H1 (cell line): ENCODE data around the gene NLRX1. TPM values are rescaled to one million over a fixed set of nuclear protein-coding genes. Genes with fewer than 3 reads are reported as not detected.

ENCODE experiments used
- CTCF ChIA-PET: fragments of 300-600 bp; sonication (Branson Sonifier 250); formaldehyde crosslinking; loops from one replicate; lab custom pipeline; 2021; ENCODE audit not compliant: partially characterized antibody; lab: Charles Lee
- POLR2A ChIA-PET: fragments of 300-600 bp; sonication (Branson Sonifier 250); formaldehyde crosslinking; loops from one replicate; lab custom pipeline; 2021; ENCODE audit warnings: inconsistent platforms; ENCODE audit not compliant: partially characterized antibody; lab: Charles Lee
- DNase-seq, 2 experiments: peaks; one replicate each; pipeline versions ENCODE4 v3.0.0 to v3.0.0-alpha.2; 2010 to 2022; ENCODE audit warnings: low spot score in 2 of 2, low read depth in 1 of 2, mixed read lengths in 1 of 2
- FAIRE-seq: peaks from 2 replicates; lab custom pipeline; 2011; peaks lifted over from hg19 to GRCh38; lab: Jason Lieb, UNC
- H2AFZ ChIP-seq: 2 replicates; pipeline ENCODE4 v1.8.1; 2012; ENCODE audit warnings: low read length, inconsistent platforms
- H2AK5ac ChIP-seq: 2 replicates; pipeline ENCODE4 v1.6.1; 2013; ENCODE audit warnings: low read depth, low read length
- H2BK120ac ChIP-seq: replicated peaks from 2 replicates; pipeline ENCODE3; 2013; ENCODE audit warnings: low read depth, low read length, inconsistent platforms
- H2BK12ac ChIP-seq: 2 replicates; pipeline ENCODE4 v1.6.1; 2013; ENCODE audit warnings: low read depth, low read length
- H2BK15ac ChIP-seq: 2 replicates; pipeline ENCODE4 v1.6.1; 2013; ENCODE audit warnings: low read length
- H2BK20ac ChIP-seq: 2 replicates; pipeline ENCODE4 v1.6.1; 2013; ENCODE audit warnings: low read length
- H2BK5ac ChIP-seq: 2 replicates; pipeline ENCODE4 v1.6.1; 2013; ENCODE audit warnings: low read depth, low read length
- H3K14ac ChIP-seq: 2 replicates; pipeline ENCODE4 v1.6.1; 2013; ENCODE audit warnings: inconsistent platforms; ENCODE audit not compliant: insufficient read length
- H3K18ac ChIP-seq: 2 replicates; pipeline ENCODE4 v1.6.1; 2013; ENCODE audit warnings: low read length; ENCODE audit errors: extremely low read depth
- H3K23ac ChIP-seq: 2 replicates; pipeline ENCODE4 v1.6.1; 2013; ENCODE audit warnings: inconsistent platforms; ENCODE audit not compliant: insufficient read length
- H3K23me2 ChIP-seq: 2 replicates; pipeline ENCODE4 v1.6.1; 2013; ENCODE audit warnings: low read depth, low read length
- H3K27ac ChIP-seq: 2 replicates; pipeline ENCODE4 v1.6.1; 2011; ENCODE audit warnings: low read depth, low read length, inconsistent platforms
- H3K27me3 ChIP-seq, 4 experiments: replicated peaks in 1 of 4; 1 replicate in 1 of 4; 2 replicates in 3 of 4; pipeline versions ENCODE4 v1.6.1 to v1.8.1; 2011 to 2013; ENCODE audit warnings: low read length in 3 of 4, mild to moderate bottlenecking in 3 of 4, inconsistent platforms in 2 of 4, mixed read lengths in 2 of 4, moderate library complexity in 1 of 4; ENCODE audit not compliant: control insufficient read depth in 3 of 4, insufficient read depth in 3 of 4; ENCODE audit errors: extremely low read depth in 1 of 4
- H3K36me3 ChIP-seq, 4 experiments: 2 replicates each; pipeline versions ENCODE4 v1.6.1 to v1.8.1; 2011 to 2013; ENCODE audit warnings: mild to moderate bottlenecking in 4 of 4, low read length in 3 of 4, moderate library complexity in 2 of 4, control low read depth in 1 of 4, inconsistent platforms in 1 of 4; ENCODE audit not compliant: insufficient read depth in 4 of 4, control insufficient read depth in 2 of 4
- H3K4ac ChIP-seq: replicated peaks from 2 replicates; pipeline ENCODE3; 2013; ENCODE audit warnings: low read length, low read depth, mixed read lengths, inconsistent platforms; ENCODE audit not compliant: insufficient read length
- H3K4me1 ChIP-seq, 4 experiments: replicated peaks in 1 of 4; 1 replicate in 1 of 4; 2 replicates in 3 of 4; pipeline versions ENCODE4 v1.6.1 to v1.8.1; 2011 to 2013; ENCODE audit warnings: low read length in 3 of 4, inconsistent platforms in 2 of 4, mixed read lengths in 1 of 4; ENCODE audit not compliant: insufficient read depth in 4 of 4, control insufficient read depth in 3 of 4
- H3K4me2 ChIP-seq, 2 experiments: 2 replicates each; pipeline versions ENCODE4 v1.6.1 to v1.8.1; 2011 to 2013; ENCODE audit warnings: low read depth in 2 of 2, low read length in 2 of 2, control low read depth in 1 of 2, inconsistent platforms in 1 of 2, mild to moderate bottlenecking in 1 of 2; ENCODE audit not compliant: insufficient read depth in 1 of 2
- H3K4me3 ChIP-seq, 4 experiments: fragments of 200-600, 300-600 bp in 1 of 4; sonication (generic), shearing (Covaris generic), sonication (Bioruptor Twin) in 1 of 4; 2 replicates each; pipeline versions ENCODE4 v1.5.1 to v1.8.1; 2011 to 2016; ENCODE audit warnings: low read length in 4 of 4, low read depth in 3 of 4, control low read depth in 2 of 4, inconsistent platforms in 2 of 4, mild to moderate bottlenecking in 2 of 4, mixed read lengths in 1 of 4, moderate library complexity in 1 of 4; ENCODE audit not compliant: insufficient read depth in 2 of 4; ENCODE audit errors: extremely low read depth in 1 of 4
- H3K56ac ChIP-seq: replicated peaks from 2 replicates; pipeline ENCODE3; 2013; ENCODE audit warnings: low read depth, mild to moderate bottlenecking, mixed read lengths, low read length, inconsistent platforms; ENCODE audit not compliant: insufficient read length
- H3K79me1 ChIP-seq: 2 replicates; pipeline ENCODE4 v1.6.1; 2013; ENCODE audit warnings: low read depth, low read length, control low read depth
- H3K79me2 ChIP-seq, 2 experiments: 2 replicates each; pipeline versions ENCODE4 v1.6.1 to v1.8.1; 2012 to 2013; ENCODE audit warnings: low read length in 2 of 2, mild to moderate bottlenecking in 2 of 2, inconsistent platforms in 1 of 2; ENCODE audit not compliant: insufficient read depth in 2 of 2, control insufficient read depth in 1 of 2
- H3K9ac ChIP-seq, 4 experiments: replicated peaks in 1 of 4; 1 replicate in 1 of 4; 2 replicates in 3 of 4; pipeline versions ENCODE4 v1.6.1 to v1.8.1; 2011 to 2013; ENCODE audit warnings: low read depth in 3 of 4, low read length in 3 of 4, control low read depth in 2 of 4, mild to moderate bottlenecking in 2 of 4, moderate library complexity in 2 of 4, inconsistent platforms in 1 of 4; ENCODE audit errors: extremely low read depth in 1 of 4
- H3K9me3 ChIP-seq, 2 experiments: 2 replicates each; pipeline versions ENCODE4 v1.6.1 to v1.8.1; 2012 to 2013; ENCODE audit warnings: mild to moderate bottlenecking in 2 of 2, moderate library complexity in 2 of 2, control low read depth in 1 of 2, inconsistent platforms in 1 of 2, low read depth in 1 of 2, low read length in 1 of 2, mixed read lengths in 1 of 2; ENCODE audit not compliant: insufficient read depth in 2 of 2
- H4K20me1 ChIP-seq, 2 experiments: replicated peaks in 1 of 2; 2 replicates each; pipeline versions ENCODE3 to v1.8.1; 2011 to 2013; ENCODE audit warnings: inconsistent platforms in 2 of 2, low read length in 2 of 2, mild to moderate bottlenecking in 1 of 2; ENCODE audit not compliant: insufficient read depth in 2 of 2, control insufficient read depth in 1 of 2
- H4K5ac ChIP-seq: 2 replicates; pipeline ENCODE4 v1.6.1; 2013; ENCODE audit warnings: low read length, low read depth, mixed read lengths, inconsistent platforms; ENCODE audit not compliant: insufficient read length
- H4K8ac ChIP-seq: 2 replicates; pipeline ENCODE4 v1.8.0; 2013; ENCODE audit warnings: mild to moderate bottlenecking, moderate library complexity, low read length, inconsistent platforms; ENCODE audit not compliant: insufficient read depth; ENCODE audit errors: extremely low read depth
- H4K91ac ChIP-seq: replicated peaks from 2 replicates; pipeline ENCODE3; 2013; ENCODE audit warnings: low read length, mixed read lengths, inconsistent platforms; ENCODE audit not compliant: insufficient read length
- CHD2 ChIP-seq: IDR thresholded peaks from 2 replicates; pipeline ENCODE4 v1.6.1; 2012; ENCODE audit warnings: low read length, improper control_type of control experiment
- EZH2 ChIP-seq: fragments of 200-600 bp; sonication (generic); IDR thresholded peaks from 2 replicates; pipeline ENCODE4 v1.7.1; 2012; ENCODE audit warnings: low read depth, mild to moderate bottlenecking, moderate library complexity, low read length, inconsistent platforms; ENCODE audit not compliant: severe bottlenecking
- POLR2AphosphoS5 ChIP-seq: IDR thresholded peaks from 2 replicates; pipeline ENCODE4 v1.6.1; 2011; ENCODE audit warnings: low read depth, low read length
- SUZ12 ChIP-seq: fragments of 200-600 bp; sonication (generic); IDR thresholded peaks from 2 replicates; pipeline ENCODE4 v1.6.1; 2012; ENCODE audit warnings: mild to moderate bottlenecking, inconsistent platforms, low read length, moderate library complexity, mixed read lengths
- TAF7 ChIP-seq: optimal IDR thresholded peaks from 2 replicates; pipeline ENCODE3; 2011; ENCODE audit warnings: low read depth, mild to moderate bottlenecking, inconsistent platforms, low read length, moderate library complexity, borderline replicate concordance
- USF2 ChIP-seq: IDR thresholded peaks from 2 replicates; pipeline ENCODE4 v1.6.1; 2011; ENCODE audit warnings: low read length, improper control_type of control experiment
- YY1 ChIP-seq: IDR thresholded peaks from 2 replicates; pipeline ENCODE4 v1.6.1; 2011; ENCODE audit warnings: low read depth, mild to moderate bottlenecking, low read length
- WGBS, 2 experiments: shearing (Covaris generic) in 1 of 2; methylation state at CpG; one replicate each; pipeline versions ENCODE4 v1.1.6 to v1.1.7; 2013 to 2015; ENCODE audit warnings: low lambda C conversion rate in 2 of 2, mixed read lengths in 2 of 2, inconsistent platforms in 1 of 2, low coverage in 1 of 2, missing lambda C conversion rate in 1 of 2; ENCODE audit not compliant: insufficient replicate concordance in 2 of 2, insufficient coverage in 1 of 2, insufficient read length in 1 of 2; ENCODE audit errors: extremely low coverage in 1 of 2, missing lambda C conversion rate in 1 of 2; 5-methylcytosine and 5-hydroxymethylcytosine counted together
- polyA plus RNA-seq, 7 experiments: library from polyadenylated mRNA; depleted of rRNA in 3 of 7; stranded (reverse) in 5 of 7; unstranded in 2 of 7; fragments of >200 nt in 5 of 7; fragments of 200-250 nt in 2 of 7; gene quantifications; 1 replicate in 5 of 7; 2 replicates in 1 of 7; 4 replicates in 1 of 7; pipeline versions ENCODE4 v1.2.1 to v1.2.3, GENCODE V29; 2011 to 2013; ENCODE audit warnings: missing spikeins in 2 of 7, mixed read lengths in 2 of 7
- total RNA-seq: library from RNA; stranded (reverse); fragmentation: NEBNext Ultra II Directional; extraction: Animal tissue kit (Norgen Biotek cat#: 25700); gene quantifications from 2 replicates; pipeline ENCODE4 v1.2.1, GENCODE V29; 2021

The NLRX1 gene
- total and polyA plus RNA-seq, 2 of the 8 experiments (the other 6 are each of a cell fraction or from before 2014, with no cell fraction given): 13.2 to 18.6 TPM

GRCh38 chr11:119202554-119202953, 34.0 kb downstream of the NLRX1 start:
- Histone ChIP-seq H2BK12ac (no peak overlapping the region), H3K18ac (no peak overlapping the region), H3K14ac (no peak overlapping the region), H3K9me3 (no peaks in the 10 kb centered on the region), H2BK15ac (no peak overlapping the region), H3K79me2 (peaks cover 5 to 8% of the 10 kb centered on the region in 2 experiments; a peak in 3 of 4 replicates), H2BK5ac (no peak overlapping the region), H3K9ac (no peak overlapping the region), H2AK5ac (no peak overlapping the region), H3K56ac (no peak overlapping the region), H4K8ac (no peak overlapping the region), H2BK20ac (no peak overlapping the region), H3K27me3 (no peaks in the 10 kb centered on the region), H2BK120ac (no peak overlapping the region), H4K20me1 (peaks cover 0 to 2% of the 10 kb centered on the region in 2 experiments), H3K4ac (no peak overlapping the region), H3K23ac (no peak overlapping the region), H3K4me2 (no peak overlapping the region), H3K79me1 (no peaks in the 10 kb centered on the region), H3K4me3 (no peak overlapping the region), H3K4me1 (peaks cover 2 to 6% (median 3%) of the 10 kb centered on the region in 4 experiments; a peak in 4 of 7 replicates), H3K23me2 (peaks cover 6% of the 10 kb centered on the region), H4K5ac (no peak overlapping the region), H3K27ac (no peak overlapping the region), H3K36me3 (no peaks in the 10 kb centered on the region), H2AFZ (no peak overlapping the region), H4K91ac (no peak overlapping the region)
- ChIA-PET CTCF (interaction anchor here (0.8 to 20.1 kb wide), 5 partner anchors 8 to 171 kb away, joined by 3 to 367 read pairs (median 3); partner anchors contain the start of gene ABCG4), POLR2A (interaction anchor here (2.1 kb wide), 1 partner anchor 107 kb away, joined by 7 read pairs; a partner anchor contains a TSS)
- no peak for TF ChIP-seq CHD2
- TF ChIP-seq SUZ12: no peak
- TF ChIP-seq USF2: no peak
- TF ChIP-seq POLR2AphosphoS5: no peak
- no peak for TF ChIP-seq TAF7
- TF ChIP-seq YY1: no peak
- no peak for TF ChIP-seq EZH2
- no peak for DNase-seq
- no peak for FAIRE-seq
- 88% methylated on average over 7 of the region's 7 CpGs; no CpG with 5 or more reads in 1 of the 2 experiments for WGBS, 2 experiments
